ENCODE results near the gene SCFD1.

Gene SCFD1

GRCh38 chr14:30756594-30756993 is 134.5 kb downstream of the SCFD1 start:
- no peak for DNase-seq (ENCODE audit: low spot score)

- DNase-seq (ENCODE audit: low spot score): no peak
These were observed 135.0 kb downstream of the SCFD1 start for GRCh38 chr14:30757082-30757481.

- no peak for DNase-seq (ENCODE audit: low spot score)
These were observed 137.3 kb downstream of the SCFD1 start for GRCh38 chr14:30759172-30760125.

GRCh38 chr14:30763891-30764290 is 141.8 kb downstream of the SCFD1 start:
- no peak for DNase-seq (ENCODE audit: low spot score)

GRCh38 chr14:30767624-30768023 is 145.5 kb downstream of the SCFD1 start:
- DNase-seq (ENCODE audit: low spot score): no peak

GRCh38 chr14:30768791-30769190 is 146.7 kb downstream of the SCFD1 start:
- no peak for DNase-seq (ENCODE audit: low spot score)

- no peak for DNase-seq (ENCODE audit: low spot score)
These were observed 148.3 kb downstream of the SCFD1 start for GRCh38 chr14:30770376-30770775.

- no peak for DNase-seq (ENCODE audit: low spot score)
These were observed 149.5 kb downstream of the SCFD1 start for GRCh38 chr14:30771595-30771994.

- DNase-seq (ENCODE audit: low spot score): no peak
These were observed 157.1 kb downstream of the SCFD1 start for GRCh38 chr14:30779210-30779609.
